Embryonic facial prominence (tissue), 1 donor: Measurements from ENCODE around the gene IL17RD.

Experiments used
- DNase-seq: peaks from one replicate; pipeline ENCODE4 v3.0.0-alpha.2; 2016; ENCODE audit errors: extremely low spot score

IL17RD gene

DNA sequence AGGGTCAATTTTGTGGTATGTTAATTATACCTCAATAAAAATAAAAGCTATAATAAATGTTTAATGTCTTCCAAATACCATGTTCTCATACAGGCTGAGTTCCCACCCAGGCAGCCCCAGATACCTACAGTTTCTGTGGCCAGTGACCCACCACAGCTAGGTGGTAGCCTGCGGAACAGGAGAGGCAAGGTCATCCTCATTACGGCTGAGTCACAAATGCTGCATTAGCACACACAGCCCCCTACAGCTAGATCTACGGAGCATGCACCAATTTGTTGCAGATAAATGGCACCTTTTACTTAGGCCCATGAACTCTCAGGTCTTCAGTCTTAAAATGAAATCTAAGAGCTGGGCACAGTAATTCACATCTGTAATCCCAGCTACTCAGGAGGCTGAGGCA, 99.6 kb downstream of the IL17RD start:
- no peak for DNase-seq

DNA sequence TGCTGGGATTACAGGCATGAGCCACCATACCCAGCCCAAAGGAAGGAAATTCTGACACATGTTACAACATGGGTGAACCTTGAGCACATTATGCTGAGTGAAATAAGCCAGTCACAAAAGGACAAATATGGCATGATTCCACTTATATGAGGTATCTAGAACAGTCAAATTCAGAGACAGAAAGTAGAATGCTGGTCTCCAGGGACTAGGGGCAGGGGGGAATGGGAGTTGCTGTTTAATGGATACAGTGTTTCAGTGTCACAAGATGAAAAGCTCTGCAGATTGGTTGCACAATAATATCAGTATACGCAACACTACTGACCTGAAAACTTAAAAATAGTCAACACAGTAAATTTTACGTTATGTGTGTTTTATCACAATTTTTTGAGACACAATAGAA, 100.6 kb downstream of the IL17RD start:
- no peak for DNase-seq

DNA sequence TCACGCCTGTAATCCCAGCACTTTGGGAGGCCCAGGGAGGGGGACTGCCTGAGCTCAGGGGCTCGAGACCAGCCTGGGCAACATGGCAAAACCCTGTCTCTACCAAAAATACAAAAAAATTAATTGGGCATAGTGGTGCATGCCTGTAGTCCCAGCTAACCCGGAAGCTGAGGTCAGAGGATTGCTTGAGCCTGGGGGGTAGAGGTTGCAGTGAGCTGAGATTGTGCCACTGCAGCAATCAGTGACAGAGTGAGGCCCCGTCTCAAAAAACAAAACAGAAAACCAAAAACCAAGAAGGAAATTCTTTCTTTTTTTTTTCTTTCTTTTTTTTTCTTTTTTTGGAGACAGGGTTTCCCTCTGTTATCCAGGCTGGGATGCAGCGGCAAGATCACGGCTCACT, 101.2 kb downstream of the IL17RD start:
- DNase-seq: no peak

DNA sequence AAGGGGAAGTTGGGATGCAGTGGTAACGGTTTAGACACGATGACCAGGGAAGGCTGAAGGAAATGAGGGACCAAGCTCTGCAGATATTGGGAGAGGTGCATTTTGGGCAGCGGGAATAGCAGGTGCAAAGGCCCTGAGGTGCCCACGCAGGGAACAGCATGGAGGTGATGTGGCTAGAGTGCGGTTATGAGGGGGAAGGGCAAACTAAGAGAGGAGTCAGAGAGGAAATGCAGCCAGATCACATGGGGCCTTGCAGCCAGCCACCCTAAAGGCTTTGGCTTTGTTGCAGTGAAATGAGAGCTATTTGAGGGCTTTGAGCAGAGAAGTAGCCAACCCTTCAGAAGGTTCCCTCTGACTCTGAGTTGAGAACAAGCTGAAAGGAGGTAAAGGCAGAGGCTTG, 102.1 kb downstream of the IL17RD start:
- DNase-seq: no peak

DNA sequence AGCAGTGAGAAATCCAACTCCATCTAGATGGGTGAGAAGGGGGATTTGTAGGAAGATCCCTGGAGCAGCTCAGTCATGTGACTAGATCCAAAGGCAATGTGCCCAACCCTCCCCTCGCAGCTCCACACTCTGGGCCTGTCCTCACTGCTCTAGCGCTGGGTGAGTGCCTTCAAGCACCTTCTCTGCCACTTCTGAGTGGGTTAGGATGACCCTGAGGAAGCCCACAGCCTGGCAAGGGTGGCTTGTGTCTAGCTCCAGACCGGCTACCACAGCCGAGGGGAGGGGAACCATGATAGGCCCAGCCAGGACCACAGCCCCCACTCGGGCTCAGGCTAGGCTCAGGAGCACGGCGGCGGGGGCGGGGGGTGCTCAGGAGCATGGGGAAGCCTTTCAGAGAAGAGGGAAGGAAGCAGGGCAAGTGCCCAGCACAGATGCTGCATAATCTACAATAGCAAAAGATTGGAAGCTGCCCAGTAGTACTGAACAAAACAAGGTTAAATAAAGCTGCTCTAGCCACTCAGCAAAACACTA, 103.0 kb downstream of the IL17RD start:
- no peak for DNase-seq

DNA sequence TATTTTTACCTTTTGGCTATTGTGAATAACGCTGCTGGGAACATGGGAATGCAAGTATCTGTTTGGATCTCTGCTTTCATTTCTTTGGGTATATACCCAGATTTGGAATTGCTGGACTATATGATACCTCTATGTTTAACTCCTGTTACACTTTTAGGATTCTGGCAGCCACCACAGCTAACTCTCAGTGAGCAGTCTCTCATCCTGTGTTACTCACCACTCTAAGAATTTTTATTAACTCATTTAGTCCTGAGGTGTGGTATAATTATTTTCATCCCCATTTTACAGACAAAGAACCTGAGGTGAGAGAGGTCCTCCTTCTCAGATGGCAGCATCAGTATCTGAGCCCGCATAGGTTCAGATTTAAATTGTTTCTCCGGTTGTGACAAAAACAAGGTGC, 103.6 kb downstream of the IL17RD start:
- no peak for DNase-seq

DNA sequence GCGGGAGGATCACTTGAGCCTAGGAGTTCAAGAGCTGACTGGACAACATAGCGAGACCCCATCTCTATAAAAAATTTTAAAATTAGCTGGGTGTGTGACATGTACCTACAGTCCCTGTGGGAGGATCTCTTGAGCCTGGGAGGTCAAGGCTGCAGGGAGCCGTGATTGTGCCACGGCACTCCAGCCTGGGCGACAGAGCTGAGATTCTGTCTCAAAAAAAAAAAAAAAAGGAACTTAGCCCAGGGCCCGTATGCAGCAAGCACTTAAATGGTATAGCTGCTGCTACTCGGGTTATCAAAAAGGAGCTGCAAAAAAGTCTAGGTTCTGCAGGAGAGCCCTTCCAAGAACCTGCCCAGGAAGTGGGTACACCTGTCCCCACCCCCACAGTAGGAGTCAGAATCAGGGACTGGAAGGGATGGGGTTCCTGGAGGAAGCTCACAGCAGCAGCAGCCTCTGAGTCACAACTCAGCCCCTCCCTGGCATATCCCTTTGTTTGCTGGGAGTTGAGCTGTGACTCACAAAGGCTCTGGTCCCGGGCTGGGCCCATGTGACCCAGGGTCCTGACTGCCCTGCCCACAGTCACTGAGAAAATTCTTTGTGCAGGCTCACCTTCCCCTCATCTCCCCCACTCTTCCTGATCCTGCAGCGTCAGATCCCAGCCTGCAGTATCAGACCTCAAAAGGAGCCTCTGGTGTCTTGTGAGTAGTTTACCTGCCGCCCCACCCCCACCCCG, 104.9 kb downstream of the IL17RD start, which contains the start of gene SPATA12:
Gene SPATA12, plus strand, starts transcription at position 576 of the 733 bp plus-strand sequence. CDS start 13,031 bp downstream, outside the sequence.
- DNase-seq: no peak

DNA sequence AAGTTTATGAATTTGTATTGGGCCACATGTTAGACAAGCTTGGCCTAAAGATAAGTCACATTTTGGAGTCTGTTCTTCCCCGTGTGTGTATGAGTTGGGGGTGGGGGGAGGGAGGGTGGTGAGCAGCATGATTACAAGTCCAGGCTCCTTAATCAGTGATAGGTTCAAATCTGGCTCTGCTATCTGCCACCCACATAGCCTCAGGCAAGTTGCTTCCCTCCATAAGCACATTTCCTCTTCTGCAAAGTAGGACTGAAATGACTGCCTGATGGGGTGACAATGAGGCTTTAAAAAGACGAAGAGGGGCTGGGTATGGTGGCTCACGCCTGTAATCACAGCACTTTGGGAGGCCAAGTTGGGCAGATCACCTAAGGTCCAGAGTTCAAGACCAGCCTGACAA, 105.7 kb downstream of the IL17RD start:
- DNase-seq: no peak

DNA sequence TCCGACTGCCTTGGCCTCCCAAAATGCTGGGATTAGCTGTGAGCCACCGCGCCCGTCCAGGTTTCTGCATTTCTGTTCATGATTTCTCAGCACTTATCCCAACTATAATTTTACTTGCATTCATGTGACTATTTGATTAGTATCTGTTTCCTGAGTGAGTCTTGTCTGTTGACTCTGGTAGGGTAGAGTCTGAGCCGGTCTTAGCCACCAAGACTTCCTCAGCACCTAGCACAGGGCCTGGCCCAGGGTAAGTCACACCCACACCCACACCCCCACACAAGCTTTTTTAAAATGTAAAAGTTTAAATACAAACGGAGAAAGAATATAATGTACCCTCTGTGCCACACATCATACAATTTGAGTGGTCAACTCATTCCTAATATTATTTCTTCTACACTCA, 107.8 kb downstream of the IL17RD start:
- DNase-seq: no peak

DNA sequence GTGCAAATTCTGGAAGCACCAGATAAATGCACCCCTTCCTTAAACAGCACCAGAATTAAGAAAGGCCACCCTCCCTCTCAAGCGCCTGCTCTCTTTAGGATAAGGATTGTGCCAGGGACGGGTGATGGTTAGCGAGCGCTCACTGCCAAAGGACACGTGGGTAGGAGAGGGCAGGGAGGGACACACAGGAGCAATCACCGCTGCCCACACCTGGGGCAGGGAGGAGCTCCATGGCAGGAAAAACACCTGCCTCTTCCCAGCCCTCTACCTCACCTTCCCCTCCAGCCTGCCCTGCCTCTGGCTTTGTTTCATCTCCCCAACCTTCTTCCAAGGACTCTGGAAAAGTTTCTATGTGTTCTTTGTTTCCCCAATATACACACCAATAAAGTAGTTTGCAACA, 112.0 kb downstream of the IL17RD start:
- DNase-seq: no peak

DNA sequence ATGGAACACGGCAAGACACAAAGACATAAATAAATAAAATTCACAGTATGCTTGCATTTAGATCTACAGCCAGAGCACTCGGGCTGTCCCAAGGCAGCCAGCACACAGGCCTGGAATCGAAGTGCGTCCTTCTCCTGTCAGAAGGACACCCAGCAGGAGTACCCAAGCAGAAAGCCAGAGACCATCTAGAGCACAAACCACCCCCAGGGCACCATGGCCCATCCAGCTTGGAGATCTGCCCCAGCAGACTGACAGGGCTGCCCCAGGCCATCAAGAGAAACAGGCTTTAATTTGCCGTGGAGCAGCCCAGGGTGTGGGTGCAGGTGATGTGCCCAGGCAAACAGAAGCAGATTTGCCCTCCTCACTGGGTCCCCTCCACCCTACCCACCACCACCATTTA, 112.5 kb downstream of the IL17RD start:
- DNase-seq: no peak

DNA sequence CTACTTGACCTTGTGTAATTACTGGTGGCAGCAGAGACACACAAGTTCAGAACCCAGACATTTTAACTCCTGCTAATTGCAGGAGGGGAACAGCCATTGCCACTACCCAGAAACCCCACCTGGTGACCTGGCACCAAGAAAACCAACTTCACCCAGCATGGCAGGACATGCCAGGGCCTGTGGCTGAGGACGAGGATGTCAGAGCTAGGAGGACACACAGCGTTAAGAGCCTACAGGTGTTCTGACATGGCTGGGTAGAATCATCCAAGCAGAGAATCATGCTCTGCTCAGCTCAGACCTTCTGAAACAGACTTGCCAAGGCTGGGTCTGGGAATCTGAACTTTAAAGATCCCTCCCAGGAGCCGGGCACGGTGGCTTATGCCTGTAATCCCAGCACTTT, 116.4 kb downstream of the IL17RD start:
- no peak for DNase-seq

DNA sequence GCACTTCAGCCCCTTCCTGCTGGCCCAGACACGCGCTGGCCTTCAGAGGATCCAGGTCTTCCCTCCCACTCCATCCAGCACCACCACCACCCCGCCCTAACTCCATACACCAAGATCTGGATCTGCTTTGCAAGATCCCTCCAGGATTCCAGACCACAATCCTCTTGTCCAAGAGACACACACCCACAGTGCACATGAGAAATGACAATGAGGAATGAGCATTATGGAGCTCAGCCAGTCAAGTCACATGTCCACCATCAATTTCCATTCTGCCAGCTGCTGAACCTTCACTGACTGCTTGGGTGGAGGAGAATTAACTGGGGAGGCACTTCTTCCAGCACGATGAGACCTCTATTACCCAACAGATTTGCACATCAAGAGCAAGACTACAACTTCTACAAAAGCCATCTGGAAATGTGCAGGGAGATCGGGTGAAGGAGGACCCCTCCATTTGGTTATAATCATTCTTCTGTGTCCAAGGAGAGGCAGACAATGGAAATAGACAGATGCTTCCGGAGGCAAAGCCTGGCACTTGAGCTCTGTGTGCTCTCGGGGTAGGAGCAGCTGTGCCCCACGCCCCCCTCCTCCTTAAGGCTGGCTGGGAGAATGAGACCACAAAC, 117.0 kb downstream of the IL17RD start:
- no peak for DNase-seq

DNA sequence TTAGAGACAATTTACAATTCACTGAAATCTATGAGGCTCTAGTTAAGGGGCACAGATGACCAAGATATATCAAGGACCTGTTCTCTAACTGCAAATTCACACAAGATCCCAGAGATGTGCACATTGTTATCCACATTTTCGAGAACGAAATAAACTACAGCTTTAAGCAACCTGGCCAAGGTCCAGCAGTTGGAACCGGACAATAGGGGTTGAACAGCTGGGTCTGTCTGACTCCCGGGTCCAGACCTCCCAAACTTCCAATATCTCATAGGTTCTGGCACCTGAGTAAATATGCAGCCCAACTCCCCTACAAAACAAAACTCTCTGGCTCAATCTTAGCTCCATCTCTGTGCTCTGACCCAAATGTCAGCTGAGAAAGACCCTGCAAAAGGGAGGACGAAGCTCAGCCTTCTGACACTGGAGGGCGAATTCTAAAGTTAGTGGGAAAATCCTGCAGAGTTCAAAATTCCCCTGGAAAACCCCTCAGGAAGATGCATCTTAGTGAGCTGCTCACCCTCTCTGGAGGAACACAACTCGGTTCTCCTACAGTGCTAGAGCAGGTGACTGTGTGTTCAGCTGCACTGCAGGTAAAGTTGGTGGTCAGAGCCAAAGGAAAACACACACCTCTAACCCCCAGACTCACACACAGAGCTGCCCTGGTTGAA, 118.9 kb downstream of the IL17RD start:
- no peak for DNase-seq

DNA sequence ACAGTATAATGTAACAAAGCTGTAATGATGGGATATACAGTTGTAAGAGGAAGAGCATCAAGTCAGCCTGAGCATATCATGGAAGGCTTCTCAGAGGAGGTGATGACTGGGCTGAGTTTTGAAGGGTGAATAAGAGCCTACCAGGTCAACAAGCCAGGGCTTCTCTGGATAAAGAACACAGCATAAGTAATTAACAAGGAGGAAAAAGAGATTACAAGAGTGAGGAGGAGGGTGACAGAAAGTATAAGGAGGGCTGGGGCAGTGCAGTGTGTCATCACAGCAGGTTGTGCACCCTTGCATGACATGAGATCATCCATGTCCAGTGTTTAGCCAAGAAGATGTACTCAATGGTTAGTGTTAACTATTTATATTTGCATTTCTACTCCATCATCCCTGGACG, 121.6 kb downstream of the IL17RD start:
- DNase-seq: no peak

DNA sequence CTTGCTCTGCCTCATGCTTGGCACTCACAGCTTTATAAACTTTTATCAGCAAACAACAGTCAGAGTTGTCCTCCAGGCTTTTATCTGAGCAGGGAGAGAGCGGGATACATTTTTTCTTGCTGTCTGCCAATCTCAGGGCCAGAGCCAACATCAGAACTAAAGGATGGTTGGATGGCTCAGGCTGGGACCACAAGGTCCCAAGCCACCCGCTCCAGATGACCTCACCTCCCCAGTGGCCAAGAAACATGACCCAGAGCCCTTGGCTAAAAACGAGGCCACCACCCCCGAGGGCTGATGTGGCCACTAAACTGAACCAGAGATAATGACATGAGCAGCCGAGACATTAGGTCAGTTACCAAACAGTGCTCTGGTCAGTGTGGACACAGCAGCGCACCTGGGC, 123.5 kb downstream of the IL17RD start:
- no peak for DNase-seq
